ENCODE results near the gene FBXO40.

DNA sequence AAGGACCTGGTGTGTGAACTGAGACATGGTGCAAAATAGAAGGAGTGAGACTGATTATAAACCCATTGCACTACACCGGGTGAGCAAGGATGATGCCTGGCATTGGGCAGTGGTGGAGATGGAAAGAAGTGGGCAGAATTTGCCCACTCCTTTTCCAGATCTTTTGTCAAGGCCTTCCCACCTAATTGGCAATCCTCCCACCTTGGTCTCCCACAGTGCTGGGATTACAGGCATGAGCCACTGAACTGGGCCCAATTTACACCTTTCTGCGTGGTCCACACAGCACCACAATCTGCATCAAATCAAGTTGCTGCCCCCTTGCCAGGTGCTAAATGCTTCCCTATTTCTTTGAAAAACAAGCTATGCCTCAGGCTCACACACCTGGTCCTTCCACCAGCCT lies 5.4 kb downstream of the FBXO40 start:
- TF ChIP-seq, protein P1, sequence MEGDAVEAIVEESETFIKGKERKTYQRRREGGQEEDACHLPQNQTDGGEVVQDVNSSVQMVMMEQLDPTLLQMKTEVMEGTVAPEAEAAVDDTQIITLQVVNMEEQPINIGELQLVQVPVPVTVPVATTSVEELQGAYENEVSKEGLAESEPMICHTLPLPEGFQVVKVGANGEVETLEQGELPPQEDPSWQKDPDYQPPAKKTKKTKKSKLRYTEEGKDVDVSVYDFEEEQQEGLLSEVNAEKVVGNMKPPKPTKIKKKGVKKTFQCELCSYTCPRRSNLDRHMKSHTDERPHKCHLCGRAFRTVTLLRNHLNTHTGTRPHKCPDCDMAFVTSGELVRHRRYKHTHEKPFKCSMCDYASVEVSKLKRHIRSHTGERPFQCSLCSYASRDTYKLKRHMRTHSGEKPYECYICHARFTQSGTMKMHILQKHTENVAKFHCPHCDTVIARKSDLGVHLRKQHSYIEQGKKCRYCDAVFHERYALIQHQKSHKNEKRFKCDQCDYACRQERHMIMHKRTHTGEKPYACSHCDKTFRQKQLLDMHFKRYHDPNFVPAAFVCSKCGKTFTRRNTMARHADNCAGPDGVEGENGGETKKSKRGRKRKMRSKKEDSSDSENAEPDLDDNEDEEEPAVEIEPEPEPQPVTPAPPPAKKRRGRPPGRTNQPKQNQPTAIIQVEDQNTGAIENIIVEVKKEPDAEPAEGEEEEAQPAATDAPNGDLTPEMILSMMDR (conservative IDR thresholded peaks at IDR 0.05; ENCODE audit: low read depth, low read length) = no peak
- TF ChIP-seq EZH2 (IDR thresholded peaks at IDR 0.05; ENCODE audit: borderline replicate concordance, low read depth, low read length, poor library complexity, severe bottlenecking) = no peak
